Body of pancreas (tissue), 4 donors: ENCODE data around the gene IREB2. TPM values are rescaled to one million over a fixed set of nuclear protein-coding genes. Genes with fewer than 3 reads are reported as not detected.

ENCODE experiments used
- ATAC-seq: fragments of 150-250 bp; one replicate; pipeline ENCODE4 v1.9.1; 2016
- DNase-seq, 4 donors: peaks; one replicate each; pipeline ENCODE4 v3.0.0-alpha.2; 2019
- H3K27ac ChIP-seq, 4 donors: fragments of 200-600 bp; sonication (generic); 1 replicate in 3 of 4; 2 replicates in 1 of 4; pipeline versions ENCODE4 v1.5.1 to v1.6.1; 2016 to 2019; ENCODE audit warnings: mild to moderate bottlenecking in 1 of 4, mixed read lengths in 1 of 4, moderate library complexity in 1 of 4
- H3K27me3 ChIP-seq, 2 donors: fragments of 200-600 bp; sonication (generic); one replicate each; pipeline ENCODE4 v1.6.0; 2016; ENCODE audit warnings: mild to moderate bottlenecking in 1 of 2
- H3K36me3 ChIP-seq, 2 donors: fragments of 200-600 bp; sonication (generic); replicated peaks in 1 of 2; 2 replicates each; pipeline ENCODE4 v1.5.1; 2016; ENCODE audit warnings: low read depth in 2 of 2; ENCODE audit not compliant: insufficient read depth in 1 of 2
- H3K4me1 ChIP-seq: fragments of 200-600 bp; sonication (generic); one replicate; pipeline ENCODE4 v1.6.0; 2016
- H3K4me3 ChIP-seq, 2 donors: fragments of 200-600 bp; sonication (generic); 1 replicate in 1 of 2; 2 replicates in 1 of 2; pipeline ENCODE4 v1.5.1; 2016 to 2019
- H3K9me3 ChIP-seq, 3 donors: fragments of 200-600 bp; sonication (generic); 1 replicate in 2 of 3; 2 replicates in 1 of 3; pipeline ENCODE4 v1.5.1; 2016
- CTCF ChIP-seq, 7 experiments: fragments of 450-650 bp in 4 of 7; fragments of 200-600 bp in 3 of 7; sonication (generic) in 3 of 7; IDR thresholded peaks; one replicate each; pipeline ENCODE4 v1.5.1; 2016 to 2019; ENCODE audit warnings: antibody characterized with exemption in 7 of 7
- POLR2A ChIP-seq, 3 donors: fragments of 450-650 bp; IDR thresholded peaks; one replicate each; pipeline ENCODE4 v1.6.1; 2016; ENCODE audit warnings: antibody characterized with exemption in 3 of 3, mild to moderate bottlenecking in 2 of 3
- WGBS, 2 donors: methylation state at CpG; one replicate each; pipeline ENCODE4 v1.1.5; 2017; 5-methylcytosine and 5-hydroxymethylcytosine counted together
- intact Hi-C: fragments of 100-400 bp; cut with DNase I; formaldehyde crosslinking; loops from one replicate; pipeline ENCODE4 v1.15.1; 2023
- total RNA-seq, 2 donors: library from RNA; depleted of rRNA; stranded (reverse); fragments of >200 nt; gene quantifications; one replicate each; pipeline ENCODE4 v1.1.0, GENCODE V29; 2016

The IREB2 gene
- total RNA-seq, 2 donors from 2014 or later: 16.2 to 31.9 TPM

GRCh38 chr15:78405336-78405924, 32.6 kb upstream of the IREB2 start:
- Histone ChIP-seq H3K4me1 (no peaks in the 10 kb centered on the region), H3K27ac (no peak overlapping the region), H3K27me3 (no peaks in the 10 kb centered on the region), H3K9me3 (no peaks in the 10 kb centered on the region), H3K4me3 (no peak overlapping the region), H3K36me3 (no peaks in the 10 kb centered on the region)
- ATAC-seq: no peak
- WGBS, 2 donors: 34% methylated on average over 24 of the region's 26 CpGs; no CpG with 5 or more reads in 1 of the 2 donors
- no peak for DNase-seq
- TF ChIP-seq POLR2A (IDR thresholded peaks at IDR 0.05) (no peak), CTCF (IDR thresholded peaks at IDR 0.05) (no peak)
- intact Hi-C loops: no loop called here

- Histone ChIP-seq H3K27ac (no peak overlapping the region), H3K36me3 (no peaks in the 10 kb centered on the region), H3K4me1 (no peaks in the 10 kb centered on the region), H3K4me3 (no peak overlapping the region), H3K27me3 (no peaks in the 10 kb centered on the region), H3K9me3 (no peaks in the 10 kb centered on the region)
- intact Hi-C loops: no loop called here
- WGBS, 2 donors: 75 to 83% methylated on average over 1 to 8 of the region's 8 CpGs
- ATAC-seq (no peak), DNase-seq (no peak)
- TF ChIP-seq POLR2A (IDR thresholded peaks at IDR 0.05) (no peak), CTCF (IDR thresholded peaks at IDR 0.05) (no peak)
These were observed 31.9 kb upstream of the IREB2 start for GRCh38 chr15:78406016-78406585.

GRCh38 chr15:78407608-78408354, 30.2 kb upstream of the IREB2 start:
- no peak for TF ChIP-seq CTCF (IDR thresholded peaks at IDR 0.05)
- TF ChIP-seq POLR2A (IDR thresholded peaks at IDR 0.05): no peak
- Histone ChIP-seq H3K27ac (no peak overlapping the region), H3K27me3 (no peaks in the 10 kb centered on the region), H3K36me3 (no peaks in the 10 kb centered on the region), H3K9me3 (no peaks in the 10 kb centered on the region), H3K4me1 (no peaks in the 10 kb centered on the region), H3K4me3 (no peak overlapping the region)
- 62 to 71% methylated on average over 6 of the region's 6 CpGs for WGBS, 2 donors
- no peak for ATAC-seq
- DNase-seq: no peak
- intact Hi-C loops: no loop called here

GRCh38 chr15:78408355-78408640, 29.7 kb upstream of the IREB2 start:
- Histone ChIP-seq H3K9me3 (no peaks in the 10 kb centered on the region), H3K4me3 (no peak overlapping the region), H3K27ac (no peak overlapping the region), H3K27me3 (no peaks in the 10 kb centered on the region), H3K4me1 (no peaks in the 10 kb centered on the region), H3K36me3 (no peaks in the 10 kb centered on the region)
- intact Hi-C loops: no loop called here
- DNase-seq: no peak
- 54 to 55% methylated on average over 4 of the region's 4 CpGs for WGBS, 2 donors
- ATAC-seq: no peak
- no peak for TF ChIP-seq CTCF (IDR thresholded peaks at IDR 0.05)
